Loucy (cell line): ENCODE data around the gene CARD19.
A peak's percentile ranks its signal among the peaks of the same experiment; 100 is the strongest.
"Not testable (repeated sequence)": the region's sequence is repeated elsewhere in the genome, so short reads cannot be mapped to it uniquely, and the experiment has no call there.

Experiments used
- H2AFZ ChIP-seq: fragments of 200-600 bp; sonication (generic); 2 replicates; pipeline ENCODE4 v1.6.0; 2016; ENCODE audit warnings: antibody characterized with exemption, mild to moderate bottlenecking, low read length, moderate library complexity
- H3F3A ChIP-seq: fragments of 200-600 bp; 2 replicates; pipeline ENCODE4 v1.6.0; 2016; ENCODE audit warnings: antibody characterized with exemption, low read depth, mild to moderate bottlenecking
- H3K27me3 ChIP-seq: fragments of 200-600 bp; sonication (generic); 2 replicates; pipeline ENCODE4 v1.6.1; 2014; ENCODE audit warnings: low read length, mild to moderate bottlenecking; ENCODE audit not compliant: insufficient read depth, poor library complexity, severe bottlenecking
- H3K36me3 ChIP-seq: fragments of 200-600 bp; sonication (generic); 2 replicates; pipeline ENCODE4 v1.6.1; 2016; ENCODE audit warnings: low read length; ENCODE audit not compliant: insufficient read depth
- H3K4me1 ChIP-seq: fragments of 200-600 bp; sonication (generic); 2 replicates; pipeline ENCODE4 v1.5.1; 2014; ENCODE audit warnings: low read length, mild to moderate bottlenecking; ENCODE audit not compliant: insufficient read depth, poor library complexity, severe bottlenecking
- H3K4me2 ChIP-seq: fragments of 200-600 bp; sonication (generic); 2 replicates; pipeline ENCODE4 v1.6.0; 2014; ENCODE audit warnings: antibody characterized with exemption, low read length, low read depth, mild to moderate bottlenecking; ENCODE audit not compliant: poor library complexity, severe bottlenecking
- H3K4me3 ChIP-seq: fragments of 200-600 bp; sonication (generic); 2 replicates; pipeline ENCODE4 v1.5.1; 2014; ENCODE audit warnings: low read length, mild to moderate bottlenecking, mixed read lengths; ENCODE audit not compliant: poor library complexity, severe bottlenecking
- H3K79me2 ChIP-seq: fragments of 200-600 bp; sonication (generic); 2 replicates; pipeline ENCODE4 v1.6.1; 2014; ENCODE audit warnings: low read length; ENCODE audit not compliant: insufficient read depth
- H3K9ac ChIP-seq: fragments of 200-600 bp; sonication (generic); 2 replicates; pipeline ENCODE4 v1.6.0; 2014; ENCODE audit warnings: mild to moderate bottlenecking, low read depth, low read length, moderate library complexity; ENCODE audit not compliant: poor library complexity, severe bottlenecking
- H3K9me2 ChIP-seq: fragments of 200-600 bp; sonication (generic); replicated peaks from 2 replicates; pipeline ENCODE4 v1.6.1; 2016; ENCODE audit warnings: low read depth, low read length, mixed read lengths
- H3K9me3 ChIP-seq: fragments of 200-600 bp; sonication (generic); 2 replicates; pipeline ENCODE4 v1.6.1; 2014; ENCODE audit warnings: mild to moderate bottlenecking, antibody characterized with exemption, low read length, low read depth; ENCODE audit not compliant: insufficient read depth
- H4K20me1 ChIP-seq: fragments of 200-600 bp; sonication (generic); 2 replicates; pipeline ENCODE4 v1.6.0; 2014; ENCODE audit warnings: antibody characterized with exemption, low read length, mild to moderate bottlenecking; ENCODE audit not compliant: insufficient read depth, poor library complexity, severe bottlenecking
- EZH2phosphoT487 ChIP-seq: fragments of 200-600 bp; IDR thresholded peaks from 2 replicates; pipeline ENCODE4 v1.6.1; 2018; ENCODE audit warnings: antibody characterized with exemption, mild to moderate bottlenecking, moderate library complexity, borderline replicate concordance
- TF ChIP-seq, protein P1 (sequence below): fragments of 200-600 bp; sonication (generic); conservative IDR thresholded peaks from 2 replicates; pipeline ENCODE4 v1.5.1; 2014; ENCODE audit warnings: mild to moderate bottlenecking, antibody characterized with exemption, low read length

CARD19 gene

DNA sequence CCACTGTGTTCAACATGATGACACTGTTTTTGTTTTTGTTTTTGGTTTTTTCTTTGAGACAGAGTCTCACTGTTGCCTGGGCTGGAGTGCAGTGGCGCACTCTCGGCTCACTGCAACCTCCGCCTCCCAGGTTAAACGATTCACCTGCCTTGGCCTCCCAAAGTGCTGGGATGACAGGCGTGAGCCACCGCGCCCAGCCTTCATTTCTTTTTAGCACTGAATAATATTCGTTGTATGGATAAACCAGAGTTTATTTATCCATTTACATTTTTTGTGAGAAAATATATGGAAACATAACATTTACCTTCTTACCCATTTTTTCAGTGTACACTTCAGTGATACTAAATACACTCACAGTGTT lies 4.2 kb downstream of the CARD19 start:
- TF ChIP-seq, protein P1, sequence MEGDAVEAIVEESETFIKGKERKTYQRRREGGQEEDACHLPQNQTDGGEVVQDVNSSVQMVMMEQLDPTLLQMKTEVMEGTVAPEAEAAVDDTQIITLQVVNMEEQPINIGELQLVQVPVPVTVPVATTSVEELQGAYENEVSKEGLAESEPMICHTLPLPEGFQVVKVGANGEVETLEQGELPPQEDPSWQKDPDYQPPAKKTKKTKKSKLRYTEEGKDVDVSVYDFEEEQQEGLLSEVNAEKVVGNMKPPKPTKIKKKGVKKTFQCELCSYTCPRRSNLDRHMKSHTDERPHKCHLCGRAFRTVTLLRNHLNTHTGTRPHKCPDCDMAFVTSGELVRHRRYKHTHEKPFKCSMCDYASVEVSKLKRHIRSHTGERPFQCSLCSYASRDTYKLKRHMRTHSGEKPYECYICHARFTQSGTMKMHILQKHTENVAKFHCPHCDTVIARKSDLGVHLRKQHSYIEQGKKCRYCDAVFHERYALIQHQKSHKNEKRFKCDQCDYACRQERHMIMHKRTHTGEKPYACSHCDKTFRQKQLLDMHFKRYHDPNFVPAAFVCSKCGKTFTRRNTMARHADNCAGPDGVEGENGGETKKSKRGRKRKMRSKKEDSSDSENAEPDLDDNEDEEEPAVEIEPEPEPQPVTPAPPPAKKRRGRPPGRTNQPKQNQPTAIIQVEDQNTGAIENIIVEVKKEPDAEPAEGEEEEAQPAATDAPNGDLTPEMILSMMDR: no peak
- no peak for TF ChIP-seq EZH2phosphoT487
- H3K27me3 ChIP-seq: no peaks in the 10 kb centered on the region
- peaks cover 88% of the 10 kb centered on the region for H3K79me2 ChIP-seq
- H3K9ac ChIP-seq: peak overlapping the region; percentile 89
- H3K9me2 ChIP-seq: no peaks in the 10 kb centered on the region
- no peak overlapping the region for H2AFZ ChIP-seq
- peaks cover 9% of the 10 kb centered on the region for H3F3A ChIP-seq
- no peaks in the 10 kb centered on the region; the same call in 1 of the 2 replicates for H3K9me3 ChIP-seq
- no peaks in the 10 kb centered on the region for H3K36me3 ChIP-seq
- H4K20me1 ChIP-seq: peaks cover 6% of the 10 kb centered on the region
- H3K4me1 ChIP-seq: peaks cover 43% of the 10 kb centered on the region
- peak overlapping the region; percentile 91 for H3K4me3 ChIP-seq
- peak overlapping the region; percentile 100 for H3K4me2 ChIP-seq

DNA sequence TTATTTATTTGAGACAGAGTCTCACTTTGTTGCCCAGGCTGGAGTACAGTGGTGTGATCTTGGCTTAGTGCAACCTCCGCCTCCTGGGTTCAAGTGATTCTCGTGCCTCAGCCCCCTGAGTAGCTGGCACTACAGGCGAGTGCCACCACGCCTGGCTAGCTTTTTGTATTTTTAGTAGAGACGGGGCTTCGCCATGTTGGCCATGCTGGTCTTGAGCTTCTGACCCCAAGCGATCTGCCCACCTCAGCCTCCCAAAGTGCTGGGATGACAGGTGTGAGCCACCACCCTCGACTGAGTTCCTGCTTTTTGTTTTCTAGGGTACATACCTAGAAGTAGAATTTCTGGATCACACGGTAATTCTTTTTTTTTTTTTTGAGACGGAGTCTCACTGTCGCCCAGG lies 5.1 kb downstream of the CARD19 start:
- peaks cover 96% of the 10 kb centered on the region for H3K79me2 ChIP-seq
- not testable (repeated sequence) for H2AFZ ChIP-seq, H3K27me3 ChIP-seq

DNA sequence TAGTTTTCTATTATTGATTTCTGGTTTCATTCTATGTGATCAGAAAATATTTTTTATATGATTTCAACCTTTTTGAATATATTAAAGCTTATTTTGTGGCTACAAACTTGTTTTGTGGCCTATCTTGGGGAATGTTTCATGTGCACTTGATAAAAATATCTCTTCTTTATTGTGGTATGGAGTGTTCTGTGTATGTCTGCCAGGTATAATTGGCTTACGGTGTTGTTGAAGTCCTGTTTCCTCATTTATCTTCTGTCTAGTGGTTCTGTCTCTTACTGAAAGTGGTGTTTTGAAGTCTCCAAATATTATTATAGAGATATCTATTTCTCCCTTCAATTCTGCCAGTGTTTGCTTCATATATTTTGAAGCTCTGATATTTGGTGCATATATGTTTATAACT lies 9.6 kb downstream of the CARD19 start:
- H3K9ac ChIP-seq: no peak overlapping the region
- no peak overlapping the region for H3K4me2 ChIP-seq
- peaks cover 26% of the 10 kb centered on the region; the same call in 1 of the 2 replicates for H3K36me3 ChIP-seq
- H3F3A ChIP-seq: no peaks in the 10 kb centered on the region
- no peak overlapping the region for H3K4me3 ChIP-seq
- H4K20me1 ChIP-seq: peaks cover 2% of the 10 kb centered on the region
- no peaks in the 10 kb centered on the region for H3K27me3 ChIP-seq
- no peaks in the 10 kb centered on the region for H3K9me2 ChIP-seq
- no peaks in the 10 kb centered on the region; the same call in 1 of the 2 replicates for H3K9me3 ChIP-seq
- peaks cover 14% of the 10 kb centered on the region for H3K4me1 ChIP-seq
- peaks cover 81% of the 10 kb centered on the region for H3K79me2 ChIP-seq
- H2AFZ ChIP-seq: no peak overlapping the region
- no peak for TF ChIP-seq EZH2phosphoT487
- TF ChIP-seq, protein P1: no peak

More for the DNA sequence above, 5.1 kb downstream of the CARD19 start:
- H3K4me1 ChIP-seq: peaks cover 51% of the 10 kb centered on the region
- not testable (repeated sequence) for H3K4me2 ChIP-seq, H4K20me1 ChIP-seq, H3K36me3 ChIP-seq, H3K9ac ChIP-seq, H3K9me3 ChIP-seq, H3K4me3 ChIP-seq, H3K9me2 ChIP-seq, H3F3A ChIP-seq

DNA sequence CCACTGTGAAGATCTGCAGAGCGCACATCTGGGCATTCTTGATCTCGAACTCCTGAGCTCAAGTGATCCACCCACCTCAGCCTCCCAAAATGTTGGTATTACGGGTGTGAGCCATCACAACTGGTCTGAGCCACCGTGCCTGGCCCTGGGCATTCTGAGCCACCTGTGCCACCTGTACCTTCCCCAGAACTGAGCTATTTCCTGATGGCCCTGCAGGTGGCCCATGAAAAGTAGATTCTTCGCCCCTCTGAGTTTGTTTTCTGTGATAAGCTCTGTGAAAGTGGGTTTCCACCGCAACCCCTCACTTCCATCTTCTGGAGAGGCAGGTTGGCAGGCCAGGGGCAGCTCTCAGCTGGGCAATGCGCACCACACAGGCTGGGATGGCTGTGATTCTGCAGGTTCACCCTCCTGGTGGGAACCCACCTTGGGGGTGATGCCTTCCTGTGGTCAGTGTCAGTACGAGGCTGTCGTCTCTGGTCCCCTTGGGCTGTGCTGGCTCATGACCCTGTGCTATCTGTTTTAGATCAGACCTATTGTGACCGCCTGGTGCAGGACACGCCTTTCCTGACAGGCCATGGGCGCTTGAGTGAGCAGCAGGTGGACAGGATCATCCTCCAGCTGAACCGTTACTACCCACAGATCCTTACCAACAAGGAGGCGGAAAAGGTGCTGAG lies 11.3 kb downstream of the CARD19 start:
- no peaks in the 10 kb centered on the region for H3K9me2 ChIP-seq
- peaks cover 14% of the 10 kb centered on the region for H3K4me1 ChIP-seq
- H3K36me3 ChIP-seq: peaks cover 42% of the 10 kb centered on the region; the same call in 1 of the 2 replicates
- H3K27me3 ChIP-seq: no peaks in the 10 kb centered on the region
- TF ChIP-seq, protein P1: no peak
- no peak for TF ChIP-seq EZH2phosphoT487
- peaks cover 2% of the 10 kb centered on the region for H4K20me1 ChIP-seq
- H3K4me3 ChIP-seq: no peak overlapping the region
- H3K79me2 ChIP-seq: peaks cover 64% of the 10 kb centered on the region
- no peaks in the 10 kb centered on the region for H3F3A ChIP-seq
- no peak overlapping the region for H2AFZ ChIP-seq
- H3K9ac ChIP-seq: no peak overlapping the region
- no peak overlapping the region for H3K4me2 ChIP-seq
- no peaks in the 10 kb centered on the region; the same call in 1 of the 2 replicates for H3K9me3 ChIP-seq
